OCI-LY3 (cell line): ENCODE measurements around the gene H2AZ2.

Source experiments
- EZH2phosphoT487 ChIP-seq: fragments of 200-600 bp; shearing (Covaris generic); IDR thresholded peaks from 2 replicates; pipeline ENCODE4 v1.6.1; 2018; ENCODE audit warnings: antibody characterized with exemption, mixed run types, low read depth
- TF ChIP-seq, protein P1 (sequence below): fragments of 200-600, 300-600 bp; sonication (generic); IDR thresholded peaks from 2 replicates; pipeline ENCODE4 v1.5.1; 2014; ENCODE audit warnings: antibody characterized with exemption, low read length, low read depth

DNA sequence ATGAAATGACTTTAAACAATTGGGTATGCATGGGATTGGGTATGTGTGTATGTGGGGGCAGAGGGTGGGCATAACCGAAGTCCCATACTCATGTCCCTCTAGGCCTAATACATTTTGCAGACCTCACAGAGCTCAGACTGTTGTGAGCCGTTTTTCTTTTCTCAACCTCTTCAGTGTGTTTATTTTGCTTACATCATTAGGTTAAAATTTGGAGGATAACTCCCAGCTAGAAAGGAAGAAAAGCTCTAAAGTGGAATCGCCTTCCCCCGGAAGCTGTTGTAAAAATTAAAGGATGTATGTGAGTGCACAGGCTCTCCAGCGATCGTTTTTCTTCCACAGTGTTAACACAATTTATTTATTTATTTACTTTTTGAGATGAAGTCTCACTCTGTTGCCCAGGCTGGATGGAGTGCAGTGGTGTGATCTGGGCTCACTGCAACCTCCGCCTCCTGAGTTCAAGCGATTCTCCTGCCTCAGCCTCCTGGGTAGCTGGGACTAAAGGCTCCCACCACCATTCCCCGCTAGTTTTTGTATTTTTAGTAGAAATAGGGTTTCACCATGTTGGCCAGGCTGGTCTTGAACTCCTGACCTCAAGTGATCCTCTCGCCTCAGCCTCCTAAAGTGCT is 1.5 kb upstream of the H2AZ2 start:
- TF ChIP-seq, protein P1, sequence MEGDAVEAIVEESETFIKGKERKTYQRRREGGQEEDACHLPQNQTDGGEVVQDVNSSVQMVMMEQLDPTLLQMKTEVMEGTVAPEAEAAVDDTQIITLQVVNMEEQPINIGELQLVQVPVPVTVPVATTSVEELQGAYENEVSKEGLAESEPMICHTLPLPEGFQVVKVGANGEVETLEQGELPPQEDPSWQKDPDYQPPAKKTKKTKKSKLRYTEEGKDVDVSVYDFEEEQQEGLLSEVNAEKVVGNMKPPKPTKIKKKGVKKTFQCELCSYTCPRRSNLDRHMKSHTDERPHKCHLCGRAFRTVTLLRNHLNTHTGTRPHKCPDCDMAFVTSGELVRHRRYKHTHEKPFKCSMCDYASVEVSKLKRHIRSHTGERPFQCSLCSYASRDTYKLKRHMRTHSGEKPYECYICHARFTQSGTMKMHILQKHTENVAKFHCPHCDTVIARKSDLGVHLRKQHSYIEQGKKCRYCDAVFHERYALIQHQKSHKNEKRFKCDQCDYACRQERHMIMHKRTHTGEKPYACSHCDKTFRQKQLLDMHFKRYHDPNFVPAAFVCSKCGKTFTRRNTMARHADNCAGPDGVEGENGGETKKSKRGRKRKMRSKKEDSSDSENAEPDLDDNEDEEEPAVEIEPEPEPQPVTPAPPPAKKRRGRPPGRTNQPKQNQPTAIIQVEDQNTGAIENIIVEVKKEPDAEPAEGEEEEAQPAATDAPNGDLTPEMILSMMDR: no peak
- TF ChIP-seq EZH2phosphoT487: no peak
